GM19240 (cell line): ENCODE measurements around the gene UNC5C.

Experiments
- DNase-seq: peaks from one replicate; pipeline ENCODE4 v3.0.0; 2011; ENCODE audit warnings: low spot score; ENCODE audit not compliant: insufficient read length

UNC5C gene

DNA sequence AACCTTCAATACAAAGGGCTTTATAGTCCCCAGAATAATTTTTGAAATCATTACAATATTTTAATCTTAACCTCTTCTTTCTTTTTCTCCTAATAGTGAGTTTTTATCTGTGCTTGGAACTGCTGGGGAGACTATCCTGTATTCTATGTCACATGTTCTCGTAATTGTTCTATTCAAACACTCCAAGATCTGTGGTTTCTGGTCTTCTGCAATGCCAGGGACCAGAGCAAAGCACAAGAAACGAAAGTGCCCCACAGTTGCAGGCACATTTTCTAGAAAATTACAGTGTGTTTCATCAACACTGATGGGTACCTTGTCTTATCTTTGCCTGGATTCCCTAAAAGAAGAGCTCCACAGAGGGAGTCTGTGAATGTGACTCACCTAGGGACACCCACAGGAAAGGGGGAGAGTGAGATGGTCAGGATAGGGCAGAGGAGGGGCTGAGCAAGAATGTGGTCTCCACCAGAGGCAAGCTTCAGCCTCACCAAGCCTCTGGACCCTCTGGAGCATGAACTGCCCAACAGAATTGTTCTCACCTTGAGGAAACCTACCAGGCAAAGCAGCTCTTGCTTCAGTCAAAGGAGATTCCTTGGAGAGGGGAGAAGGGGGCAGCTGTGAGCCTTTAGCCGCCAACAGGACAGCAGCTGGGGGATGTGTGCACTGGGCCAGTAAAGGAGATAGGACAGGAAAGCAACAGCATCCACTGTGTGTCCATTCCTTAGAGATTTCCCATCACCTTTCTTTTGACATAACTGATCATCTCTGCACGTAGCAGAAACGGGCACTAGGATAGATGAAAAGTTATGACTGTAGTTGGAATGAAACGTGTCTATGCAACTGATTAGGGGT is 25.9 kb downstream of the UNC5C start:
- DNase-seq: no peak

DNA sequence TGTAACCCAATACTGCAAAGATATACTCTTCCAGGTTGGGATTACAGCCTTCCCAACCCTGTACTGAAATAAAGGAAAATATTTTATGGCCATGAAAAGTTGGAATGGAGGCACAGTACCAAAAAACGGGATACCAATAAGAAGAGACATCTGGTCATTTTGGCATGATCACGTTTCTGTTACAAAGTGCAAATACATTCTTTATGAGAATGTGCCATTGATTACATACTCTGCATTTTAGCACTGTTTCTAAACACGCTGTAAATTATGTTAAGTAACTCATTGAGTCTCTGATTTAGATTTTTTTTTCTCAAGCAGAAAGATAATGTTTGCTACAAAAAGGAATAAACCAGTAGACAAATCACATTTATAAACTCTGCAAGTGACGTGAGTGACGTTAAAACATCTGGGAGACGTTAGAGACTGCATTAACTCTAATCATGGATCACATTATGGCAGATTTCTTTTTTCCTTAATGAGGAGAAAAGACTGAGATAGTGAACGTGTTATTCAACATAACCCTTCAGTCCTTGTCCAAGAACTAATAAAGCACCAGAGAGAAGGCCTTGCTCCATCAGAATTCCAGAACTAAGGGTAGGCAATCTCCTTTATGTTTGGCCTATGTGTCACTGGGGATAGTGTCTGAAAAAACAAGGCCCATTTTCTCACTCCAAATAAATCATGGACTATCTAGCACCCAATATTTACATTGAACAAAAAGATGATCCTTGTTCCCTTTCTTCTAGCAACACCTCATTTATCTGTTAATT is 31.0 kb downstream of the UNC5C start:
- no peak for DNase-seq

DNA sequence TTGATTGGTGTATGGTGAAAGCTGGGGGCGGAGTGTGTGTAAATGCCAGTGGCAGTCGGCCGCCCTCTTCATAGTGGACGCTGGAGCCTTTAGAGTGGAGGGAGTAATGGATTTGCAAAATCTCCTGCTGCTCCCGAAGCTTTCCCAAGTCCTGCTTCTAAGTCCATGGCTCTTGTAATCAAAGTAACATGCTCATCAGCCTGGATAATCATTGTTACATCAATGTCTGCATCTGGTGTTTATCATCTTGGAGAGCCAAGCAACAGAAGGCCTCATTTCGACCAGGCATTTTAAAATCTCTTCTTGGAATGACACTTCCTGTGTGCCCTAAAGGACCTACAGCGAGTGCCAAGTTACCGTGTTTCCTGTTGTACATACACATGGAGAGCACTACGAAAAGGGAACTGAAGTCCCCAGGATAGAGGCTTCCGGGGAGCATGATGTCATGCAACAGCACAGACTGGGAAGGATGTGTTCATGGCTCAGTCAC is 32.2 kb downstream of the UNC5C start:
- no peak for DNase-seq

DNA sequence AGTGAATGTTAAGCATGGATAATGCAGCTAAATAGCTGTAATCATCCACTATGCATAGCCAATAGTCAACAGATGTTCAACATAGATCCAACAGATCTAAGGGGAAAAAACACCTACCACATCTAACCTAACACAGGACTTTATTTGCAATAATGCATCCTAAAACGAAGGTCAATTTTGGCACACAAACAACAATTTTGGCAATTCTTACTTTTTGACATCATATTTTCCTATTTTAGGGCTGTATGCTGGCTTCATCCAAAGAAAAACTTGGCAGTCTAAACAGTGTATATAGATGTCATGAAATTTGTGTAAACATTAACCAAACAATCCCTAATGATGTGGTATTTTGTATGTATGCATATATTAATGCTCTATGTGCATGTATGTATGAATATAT is 33.2 kb downstream of the UNC5C start:
- no peak for DNase-seq

DNA sequence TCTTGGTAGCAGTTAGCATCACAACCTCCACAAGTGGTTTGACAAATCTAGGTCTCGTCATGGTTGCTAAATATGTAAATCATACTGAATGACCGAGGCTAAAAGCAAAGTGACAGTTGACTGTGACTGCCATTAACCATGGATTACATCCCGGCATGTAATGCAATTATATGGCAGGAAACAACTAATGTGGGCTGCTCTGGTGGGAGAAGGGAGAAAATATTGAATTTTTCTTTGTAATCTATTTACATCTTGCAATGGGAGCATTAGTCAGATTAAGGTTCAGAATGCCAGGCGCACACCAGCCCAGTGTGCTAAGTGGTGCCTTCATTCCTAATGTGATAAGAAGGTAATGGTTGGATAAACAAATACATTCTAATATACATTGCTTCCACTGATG is 35.8 kb downstream of the UNC5C start:
- DNase-seq: no peak

DNA sequence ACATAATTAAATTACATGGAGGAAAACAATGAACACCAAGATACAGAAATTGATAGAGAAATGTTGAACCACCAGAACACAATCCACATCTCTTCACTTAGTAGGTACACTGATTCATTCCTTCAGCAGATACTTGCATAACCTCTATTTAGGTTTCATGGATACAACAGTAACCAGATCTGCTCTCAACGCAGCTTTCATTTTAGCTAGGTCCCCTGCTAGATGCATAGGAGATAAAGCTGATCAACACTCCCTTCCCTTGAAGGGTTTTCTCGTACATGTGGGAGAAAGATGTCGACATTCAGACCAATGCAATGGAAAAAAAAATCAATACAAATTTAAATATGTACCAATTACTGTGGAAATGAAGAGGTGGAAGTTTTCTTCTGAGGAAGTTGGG is 37.3 kb downstream of the UNC5C start:
- no peak for DNase-seq

DNA sequence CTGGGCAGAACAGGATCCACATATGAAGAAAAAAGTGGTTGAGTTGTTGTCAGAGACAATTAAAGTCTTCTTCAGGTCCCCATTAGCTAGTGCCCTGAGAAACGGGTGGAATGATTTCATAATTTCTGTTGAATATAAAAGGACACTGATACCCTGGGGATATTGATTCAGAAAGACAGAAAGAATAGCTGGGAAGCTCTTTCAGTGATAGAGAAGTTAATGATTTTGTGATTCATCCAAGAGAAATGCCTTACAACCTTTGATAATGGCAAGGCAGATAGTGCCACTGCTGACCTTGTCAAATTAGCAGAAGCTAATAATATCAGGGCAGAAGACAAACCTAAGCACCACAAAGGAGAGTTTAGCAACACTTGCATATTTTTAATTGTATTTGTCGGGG is 37.9 kb downstream of the UNC5C start:
- DNase-seq: no peak

DNA sequence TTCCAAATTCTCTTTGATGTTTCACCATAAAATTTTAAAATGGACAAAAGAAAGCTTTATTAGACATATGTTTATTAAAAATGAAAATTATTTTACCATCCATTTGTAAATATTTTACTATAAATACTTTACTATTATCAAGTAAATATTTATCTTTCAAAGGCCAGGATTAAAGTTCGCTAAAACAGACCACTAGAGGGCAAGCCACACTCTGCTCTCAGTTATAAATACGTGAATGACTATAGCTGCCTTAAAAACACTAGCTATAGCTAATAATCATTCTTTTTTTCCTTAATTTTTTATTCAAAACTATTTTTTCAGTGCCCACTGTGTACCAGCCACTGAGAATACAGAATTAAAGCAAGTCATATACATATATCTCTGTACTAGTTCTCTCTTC is 38.6 kb downstream of the UNC5C start:
- no peak for DNase-seq

DNA sequence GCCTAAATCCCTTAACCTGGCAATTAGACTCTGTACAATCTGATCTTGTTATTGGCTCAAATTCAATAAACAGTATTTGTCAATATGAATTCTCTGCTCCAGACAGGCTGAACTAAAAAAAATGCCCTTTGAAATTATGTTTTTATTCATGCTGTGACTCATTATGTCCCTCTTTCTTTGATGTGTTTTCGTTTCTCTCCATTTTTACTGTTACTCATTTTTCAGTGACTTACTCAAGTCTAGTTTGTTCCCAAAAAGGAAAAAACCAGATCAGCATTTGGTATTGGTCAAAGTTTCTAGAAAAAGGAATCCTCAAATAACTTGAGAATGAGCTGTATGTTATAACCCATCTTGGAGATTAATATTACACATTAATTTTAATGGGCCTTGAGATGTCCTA is 40.4 kb downstream of the UNC5C start:
- DNase-seq: no peak

DNA sequence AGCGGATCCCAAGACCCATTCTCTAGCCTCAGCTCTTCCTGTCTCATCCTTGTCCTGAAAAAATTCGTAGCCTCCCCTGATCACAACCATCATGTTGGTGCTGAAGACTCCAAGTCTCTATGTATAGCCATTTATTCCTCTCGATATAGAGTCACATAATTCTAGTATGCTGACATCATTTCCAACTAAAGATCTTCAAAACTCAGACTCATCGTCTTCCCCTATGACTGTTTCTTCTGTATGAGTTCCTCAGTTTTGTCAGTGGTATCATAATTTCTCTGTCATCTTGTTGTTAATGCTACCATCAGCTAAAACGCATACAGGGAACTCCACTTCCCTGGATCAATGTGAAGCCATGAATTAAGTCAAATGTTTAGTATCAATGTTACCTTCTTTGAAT is 41.2 kb downstream of the UNC5C start:
- DNase-seq: no peak

DNA sequence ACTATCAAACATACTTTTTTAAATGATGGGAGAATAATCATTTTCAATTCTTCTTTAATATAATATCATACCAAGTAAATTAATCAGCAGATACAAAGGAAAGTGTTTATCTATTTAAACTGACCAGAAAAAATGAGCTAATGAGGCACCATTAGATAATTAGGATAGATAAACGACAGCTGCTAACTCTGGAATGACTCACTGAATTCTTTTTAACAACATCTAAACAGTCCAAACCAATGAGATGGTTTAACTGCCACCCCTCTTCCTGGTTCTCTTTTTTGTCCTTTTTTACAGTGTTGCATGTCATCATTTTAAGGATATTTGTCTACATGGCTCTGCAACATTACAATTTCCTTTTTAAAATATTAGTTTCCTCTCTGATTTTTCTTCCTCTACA is 41.6 kb downstream of the UNC5C start:
- DNase-seq: no peak

DNA sequence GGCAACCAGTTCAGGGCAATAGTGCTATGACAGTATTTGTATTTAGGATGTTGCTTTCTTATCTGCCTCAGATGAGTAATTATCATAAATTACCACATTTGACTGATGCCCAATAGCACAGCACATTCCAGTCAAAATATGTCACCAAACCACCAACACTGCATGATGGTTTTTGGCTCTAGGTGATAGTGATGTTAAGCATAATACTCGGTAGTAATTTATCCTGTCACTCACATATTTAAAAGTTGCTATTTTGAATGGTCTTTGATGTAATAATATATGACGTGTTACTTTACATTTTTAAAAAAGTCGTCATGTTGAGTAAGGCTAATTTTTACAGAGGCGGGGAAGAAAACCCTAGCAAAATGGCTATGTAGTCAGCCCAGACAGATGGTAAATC is 42.5 kb downstream of the UNC5C start:
- DNase-seq: no peak

DNA sequence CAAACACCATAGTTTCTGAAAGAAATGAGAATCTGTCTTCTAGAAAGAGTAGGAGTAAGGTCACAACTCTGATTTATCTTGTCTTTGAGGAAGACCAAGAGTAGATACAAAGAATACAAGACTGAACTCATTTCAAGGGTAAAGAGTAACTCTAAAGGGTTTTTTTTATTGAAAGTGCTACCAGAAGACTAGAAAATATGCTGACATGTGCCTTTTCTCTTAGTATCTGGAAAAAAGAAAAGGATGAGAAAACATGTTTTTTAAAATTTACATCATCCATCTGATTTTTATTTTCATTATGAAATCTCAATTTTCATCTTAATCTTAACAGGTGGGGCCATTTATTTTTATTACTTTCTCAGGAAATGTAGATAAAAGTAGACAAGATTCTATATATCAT is 43.0 kb downstream of the UNC5C start:
- DNase-seq: no peak

DNA sequence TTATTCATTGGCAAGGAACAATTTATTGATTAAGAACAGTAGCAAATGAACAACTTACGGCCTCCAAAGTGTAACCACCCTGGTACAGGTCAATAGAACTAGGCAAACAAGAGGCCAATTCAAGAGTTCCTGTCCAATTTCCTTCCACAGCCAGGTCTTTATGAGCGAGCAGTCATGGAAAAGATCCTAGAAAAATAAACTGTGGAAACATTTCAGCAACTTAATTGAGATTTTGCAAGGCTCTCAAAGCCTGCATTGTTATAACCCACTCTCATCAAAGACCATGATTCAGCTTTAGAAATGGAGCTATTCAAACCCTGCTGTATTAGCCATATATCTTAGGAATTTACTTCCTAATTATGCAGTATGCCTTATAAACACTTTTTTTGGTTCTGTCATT is 43.6 kb downstream of the UNC5C start:
- DNase-seq: no peak

DNA sequence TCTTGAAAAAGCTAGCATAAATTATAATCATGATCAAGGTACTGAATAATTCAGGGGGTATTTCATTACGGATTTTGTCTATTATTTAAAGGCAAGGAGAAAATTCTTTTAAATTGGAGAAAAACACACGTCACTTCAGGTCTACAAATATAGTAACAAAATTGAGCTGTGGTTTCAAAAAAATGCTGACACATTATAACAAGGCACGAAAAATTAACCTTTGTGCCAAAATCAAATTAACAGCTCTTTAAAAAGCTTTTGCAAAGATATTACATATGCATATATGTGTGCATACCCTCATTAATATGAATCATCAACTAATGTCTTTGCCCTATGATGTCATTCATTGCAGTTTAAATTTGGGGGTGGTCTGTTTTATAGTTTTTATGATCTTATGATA is 44.3 kb downstream of the UNC5C start:
- DNase-seq: no peak

DNA sequence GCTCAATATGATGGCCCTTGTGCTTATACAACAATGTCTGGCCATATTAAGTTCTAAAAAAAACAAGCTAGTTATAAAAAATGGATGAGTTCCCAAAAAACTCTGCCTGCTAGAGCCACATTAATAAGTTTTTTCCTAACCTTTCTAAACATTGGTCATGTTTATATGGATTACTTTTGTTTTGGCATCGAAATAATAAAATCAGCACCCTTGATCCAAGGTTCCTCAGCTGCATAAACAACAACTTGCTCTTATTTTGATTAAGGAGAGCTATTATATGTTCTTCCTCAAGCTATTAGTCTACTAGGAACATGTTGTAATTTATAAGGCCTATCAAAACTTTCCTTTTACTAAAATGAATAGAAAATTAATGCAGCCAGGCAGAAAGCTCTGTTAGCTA is 48.4 kb downstream of the UNC5C start:
- DNase-seq: no peak

DNA sequence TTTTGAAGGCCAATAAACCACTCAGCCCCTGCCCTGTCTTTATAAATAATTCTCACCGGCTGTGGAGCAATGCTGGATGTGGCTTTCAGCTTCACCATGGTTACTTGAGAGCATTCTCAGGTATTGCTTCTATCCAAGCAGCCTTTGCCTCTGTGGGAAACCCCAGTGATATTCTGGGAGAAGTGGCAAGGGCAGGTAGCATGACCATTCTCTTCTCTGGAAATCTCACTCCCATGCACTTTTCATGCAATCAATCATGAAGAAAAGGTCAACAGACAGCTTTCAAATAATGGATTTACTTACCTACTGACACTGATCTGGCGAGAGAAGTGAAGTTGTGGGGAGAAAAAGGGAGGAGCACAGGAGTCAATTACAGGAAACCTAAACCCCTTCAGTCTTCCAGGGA is 49.5 kb downstream of the UNC5C start:
- DNase-seq: no peak

DNA sequence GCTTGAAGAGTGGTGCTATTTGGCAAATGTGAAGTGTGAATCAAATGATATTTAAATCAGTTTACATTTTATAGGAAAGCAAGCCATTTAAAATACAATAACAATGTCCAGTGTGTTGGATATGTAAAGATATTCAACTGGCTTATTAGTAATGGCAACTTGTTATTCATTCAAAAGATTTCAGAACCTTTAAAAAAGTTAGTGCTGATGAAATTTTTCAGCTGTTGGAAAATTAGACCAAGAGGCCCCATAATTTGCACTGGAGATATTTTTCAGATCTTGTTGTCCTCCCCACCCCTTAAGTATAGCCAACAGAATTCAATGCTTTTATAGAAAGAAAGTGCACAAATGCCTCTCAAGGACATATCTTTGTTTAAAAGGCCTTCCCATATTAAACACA is 54.6 kb downstream of the UNC5C start:
- no peak for DNase-seq

DNA sequence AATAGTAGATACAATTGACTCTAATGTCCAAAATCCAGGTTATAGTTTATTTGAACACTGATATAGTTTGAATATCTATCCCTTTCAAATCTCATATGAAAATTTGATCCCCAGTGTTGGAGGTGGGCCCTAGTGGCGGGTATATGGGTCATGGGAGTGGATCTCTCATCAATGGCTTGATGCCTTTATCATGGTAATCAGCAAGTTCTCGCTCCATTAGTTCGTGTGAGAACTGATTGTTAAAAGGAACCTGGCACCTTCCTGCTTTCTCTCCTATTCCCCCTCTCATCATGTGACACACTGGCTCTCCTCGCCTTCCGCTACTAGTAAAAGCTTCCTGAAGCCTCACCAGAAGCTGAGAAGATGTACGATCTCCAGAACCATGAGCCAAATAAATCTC is 70.1 kb downstream of the UNC5C start:
- no peak for DNase-seq

DNA sequence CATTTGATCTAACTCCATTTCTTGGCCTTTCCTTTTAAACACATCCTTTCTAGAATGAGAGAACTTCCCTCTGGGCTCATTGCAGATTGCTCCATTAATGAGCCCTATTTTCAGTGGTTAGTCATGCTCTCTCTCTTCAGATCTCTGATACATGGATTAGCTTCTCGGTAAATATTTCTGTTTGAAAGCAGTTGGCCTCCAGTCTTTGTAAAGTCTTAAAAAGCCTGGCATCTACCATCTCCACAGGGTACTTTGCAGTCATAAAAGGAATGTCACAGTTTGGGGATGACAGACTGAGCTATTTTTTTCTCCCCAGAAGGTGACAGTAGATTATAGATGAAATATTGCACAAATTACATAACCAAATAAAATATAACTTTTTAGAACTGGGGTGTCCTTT is 72.7 kb downstream of the UNC5C start:
- no peak for DNase-seq

DNA sequence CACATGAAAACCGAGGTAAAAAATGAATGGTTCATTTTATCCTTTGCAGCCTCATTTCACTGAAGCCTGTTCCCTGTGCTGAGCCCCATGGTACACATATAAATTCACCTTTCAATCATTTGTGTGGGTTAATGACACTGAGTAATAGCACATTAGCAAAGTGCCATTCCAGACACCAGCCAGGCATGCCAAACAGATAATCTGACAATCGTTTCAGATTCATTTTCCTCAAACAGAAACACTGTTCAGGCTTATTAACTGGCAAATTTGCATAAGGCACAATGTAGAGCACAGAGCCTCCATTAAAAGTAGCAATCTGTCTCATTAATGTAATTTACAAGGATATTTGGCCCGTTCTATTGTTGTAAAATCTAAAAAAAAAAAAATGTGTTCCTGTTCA is 76.2 kb downstream of the UNC5C start:
- no peak for DNase-seq

DNA sequence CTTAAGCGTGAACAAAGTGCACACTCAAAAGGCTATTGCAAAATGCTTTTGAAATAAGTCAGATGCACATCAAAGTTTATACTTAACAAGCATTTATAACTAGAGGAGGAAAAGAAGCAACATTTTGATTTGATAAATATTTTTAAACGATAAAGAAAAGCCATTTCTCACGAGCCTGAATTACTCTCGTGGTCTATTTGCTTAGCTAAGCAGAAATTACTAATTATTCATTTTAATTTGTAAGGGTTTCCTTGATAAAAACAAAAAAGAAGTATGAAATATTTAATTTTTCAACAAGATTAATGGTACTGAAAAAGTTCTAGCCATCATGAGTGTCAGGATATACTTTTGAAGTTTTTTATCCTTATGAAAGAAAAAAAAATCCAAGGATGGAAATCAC is 78.2 kb downstream of the UNC5C start:
- DNase-seq: no peak

DNA sequence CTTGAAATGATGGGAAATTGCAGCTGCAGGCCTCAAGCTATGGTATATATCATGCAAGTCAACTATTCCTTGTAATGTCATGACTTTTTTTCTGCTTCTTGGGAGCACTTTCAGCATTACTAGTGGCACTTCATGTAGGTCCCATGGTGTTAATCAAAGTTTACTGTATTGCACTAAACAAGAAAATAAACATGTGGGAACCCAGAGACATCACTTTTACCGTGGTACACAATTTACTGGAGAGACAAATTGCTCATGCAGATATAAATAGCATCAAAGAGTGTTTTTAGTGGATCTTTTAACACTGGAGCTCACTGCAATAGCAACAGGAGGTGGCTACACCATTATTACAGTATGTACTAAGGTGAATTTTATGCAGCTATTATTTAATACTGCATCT is 79.2 kb downstream of the UNC5C start:
- DNase-seq: no peak
